Neural progenitor cell (in vitro differentiated cells): ENCODE measurements around the gene TBC1D32.

ENCODE experiments used
- CTCF ChIP-seq: fragments of 200-600 bp; sonication (generic); IDR thresholded peaks from 2 replicates; pipeline ENCODE4 v1.5.1; 2017; ENCODE audit warnings: antibody characterized with exemption, mild to moderate bottlenecking
- EZH2 ChIP-seq: fragments of 200-600 bp; sonication (generic); IDR thresholded peaks from 2 replicates; pipeline ENCODE4 v1.6.1; 2017; ENCODE audit warnings: antibody characterized with exemption, mild to moderate bottlenecking, moderate library complexity
- EZH2phosphoT487 ChIP-seq: fragments of 200-600 bp; sonication (generic); IDR thresholded peaks from 2 replicates; pipeline ENCODE4 v1.6.1; 2017; ENCODE audit warnings: antibody characterized with exemption

GRCh38 chr6:121110733-121111132 is 223.5 kb downstream of the TBC1D32 start:
- no peak for TF ChIP-seq CTCF
- no peak for TF ChIP-seq EZH2
- TF ChIP-seq EZH2phosphoT487, result no peak
